ENCODE data around the gene BTAF1.

BTAF1 gene

GRCh38 chr10:92054807-92055206, 131.2 kb downstream of the BTAF1 start:
- DNase-seq, result no peak

DNA sequence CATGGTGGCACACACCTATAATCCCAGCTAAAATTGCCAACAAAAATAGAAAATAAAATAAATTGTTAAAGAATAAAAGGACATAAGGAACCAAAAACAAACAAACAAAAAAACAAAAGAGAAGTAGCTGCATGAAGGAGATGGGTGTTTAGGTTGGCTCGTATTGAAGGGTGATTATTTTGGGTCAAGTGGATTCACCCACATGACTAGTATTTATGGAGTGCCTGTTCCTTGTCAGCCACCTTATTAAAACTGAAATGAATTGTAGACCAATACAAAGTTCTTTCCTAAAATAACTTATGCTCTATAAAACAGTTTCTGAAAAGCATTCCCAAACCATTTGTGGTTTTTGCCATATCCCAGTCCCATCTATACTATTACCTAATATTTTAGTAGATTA, 138.7 kb downstream of the BTAF1 start:
- no peak for DNase-seq

- DNase-seq, result no peak
Observed at GRCh38 chr10:92064506-92064905, 140.9 kb downstream of the BTAF1 start.

- DNase-seq, result no peak
Observed at GRCh38 chr10:92066386-92066785, 142.8 kb downstream of the BTAF1 start.

GRCh38 chr10:92068900-92069299, 145.3 kb downstream of the BTAF1 start:
- DNase-seq, result no peak

- no peak for DNase-seq
Observed at GRCh38 chr10:92074126-92074887, 150.7 kb downstream of the BTAF1 start.

GRCh38 chr10:92075829-92076228, 152.3 kb downstream of the BTAF1 start:
- DNase-seq, result no peak

- no peak for DNase-seq
Observed at GRCh38 chr10:92076722-92077121, 153.2 kb downstream of the BTAF1 start.

- DNase-seq, result no peak
Observed at GRCh38 chr10:92079003-92079402, 155.4 kb downstream of the BTAF1 start.

Measured in NCI-H2107 (cell line).